Neutrophil (primary cell): ENCODE measurements around the gene ALG12.

Source experiments
- H3K27ac ChIP-seq: fragments of 200-600 bp; sonication (generic); 2 replicates; pipeline ENCODE4 v1.5.1; 2016; ENCODE audit warnings: mild to moderate bottlenecking, moderate library complexity
- H3K27me3 ChIP-seq: fragments of 200-600 bp; sonication (generic); 2 replicates; pipeline ENCODE4 v1.6.0; 2016; ENCODE audit warnings: mild to moderate bottlenecking
- H3K36me3 ChIP-seq: fragments of 200-600 bp; sonication (generic); 2 replicates; pipeline ENCODE4 v1.5.1; 2017
- H3K4me1 ChIP-seq, 2 experiments: fragments of 200-600 bp in 1 of 2; sonication (generic) in 1 of 2; 1 replicate in 1 of 2; 2 replicates in 1 of 2; pipeline versions ENCODE4 v1.5.1 to v1.6.1; 2013 to 2016; ENCODE audit warnings: low read depth in 1 of 2, low read length in 1 of 2, mild to moderate bottlenecking in 1 of 2, moderate library complexity in 1 of 2; ENCODE audit not compliant: control insufficient read depth in 1 of 2, insufficient read depth in 1 of 2
- H3K4me3 ChIP-seq, 2 experiments: fragments of 200-600 bp in 1 of 2; sonication (generic) in 1 of 2; 1 replicate in 1 of 2; 2 replicates in 1 of 2; pipeline ENCODE4 v1.5.1; 2013 to 2016; ENCODE audit warnings: low read depth in 1 of 2, low read length in 1 of 2, mild to moderate bottlenecking in 1 of 2, moderate library complexity in 1 of 2
- H3K9me3 ChIP-seq: fragments of 200-600 bp; sonication (generic); 2 replicates; pipeline ENCODE4 v1.5.1; 2016
- CTCF ChIP-seq: fragments of 200-600 bp; sonication (generic); IDR thresholded peaks from 2 replicates; pipeline ENCODE4 v1.5.1; 2016; ENCODE audit warnings: antibody characterized with exemption

The ALG12 gene

DNA sequence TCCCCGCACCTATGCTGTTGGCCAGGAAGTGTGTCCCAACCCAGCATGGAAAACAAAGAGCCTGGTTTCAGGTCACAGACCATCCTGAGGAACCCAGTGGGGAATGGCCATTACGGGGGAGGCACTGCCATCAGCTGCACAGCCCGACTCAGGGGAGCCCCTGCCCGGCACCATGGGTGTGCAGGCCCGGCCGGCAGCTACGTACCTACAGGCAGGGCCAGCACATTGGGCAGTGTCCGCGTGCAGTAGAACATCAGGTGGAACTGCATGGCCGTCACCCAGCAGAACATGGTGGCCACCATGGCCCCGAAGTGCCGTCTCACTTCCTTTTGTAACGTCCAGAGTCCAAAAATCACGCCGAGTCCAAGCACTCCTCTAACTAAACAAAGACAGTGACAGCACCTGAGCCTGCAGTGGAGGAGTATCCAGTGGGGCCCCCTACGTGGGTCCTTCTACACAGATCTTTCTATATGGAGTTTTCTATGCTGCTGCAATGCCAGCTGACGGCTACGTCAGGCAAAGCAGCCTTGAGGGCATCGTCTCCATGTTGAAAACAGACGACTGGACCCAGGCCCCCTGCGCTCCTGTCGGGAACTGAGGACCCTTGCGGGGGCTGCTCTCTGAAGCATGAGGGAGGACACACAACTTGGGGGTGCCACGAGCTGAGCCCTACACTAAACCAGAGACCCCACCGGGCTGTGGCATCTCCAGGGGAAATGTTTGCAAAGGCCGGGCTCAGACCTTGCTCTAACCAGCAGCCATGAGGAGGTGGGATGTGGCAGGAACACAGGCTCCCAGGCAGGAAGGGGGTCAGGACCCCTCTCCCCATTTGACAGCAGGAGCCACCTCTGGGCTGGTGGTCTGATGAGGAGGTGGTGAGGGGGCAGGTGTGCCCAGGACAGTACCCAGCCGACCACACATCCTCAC, 7.7 kb downstream of the ALG12 start:
- Histone ChIP-seq H3K36me3 (peaks cover 63% of the 10 kb centered on the region), H3K27ac (no peak overlapping the region), H3K9me3 (no peaks in the 10 kb centered on the region), H3K27me3 (no peaks in the 10 kb centered on the region), H3K4me3 (no peak overlapping the region), H3K4me1 (no peaks in the 10 kb centered on the region)
- no peak for TF ChIP-seq CTCF

- H3K27me3 ChIP-seq, result no peaks in the 10 kb centered on the region
- H3K9me3 ChIP-seq, result no peaks in the 10 kb centered on the region
- H3K4me1 ChIP-seq, result no peaks in the 10 kb centered on the region
- H3K36me3 ChIP-seq, result peaks cover 63% of the 10 kb centered on the region
- TF ChIP-seq CTCF, result no peak
- H3K27ac ChIP-seq, result no peak overlapping the region
- no peak overlapping the region for H3K4me3 ChIP-seq
These were observed 8.6 kb downstream of the ALG12 start for GRCh38 chr22:49909476-49910205.

DNA sequence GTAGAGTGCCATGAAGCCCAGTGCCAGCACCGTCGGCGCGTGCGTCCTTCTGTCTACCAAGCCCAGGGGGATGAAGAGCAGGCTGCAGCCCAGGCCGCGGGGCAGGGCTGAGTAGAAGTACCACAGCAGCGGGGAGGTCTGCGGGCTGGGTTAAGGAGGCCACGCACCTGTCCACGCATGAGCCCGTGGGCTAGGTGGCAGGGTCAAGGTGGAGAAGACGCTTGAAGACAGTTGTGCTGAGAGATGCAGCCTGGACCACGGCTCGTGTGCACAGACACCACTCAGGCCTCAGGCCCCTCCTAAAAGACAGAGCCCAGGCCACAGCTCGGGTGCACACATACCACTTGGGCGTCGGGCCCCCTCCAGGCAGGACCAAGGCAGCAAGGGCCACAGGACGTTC, 10.4 kb downstream of the ALG12 start:
- no peaks in the 10 kb centered on the region for H3K9me3 ChIP-seq
- no peaks in the 10 kb centered on the region for H3K4me1 ChIP-seq
- no peak overlapping the region for H3K27ac ChIP-seq
- no peak for TF ChIP-seq CTCF
- no peak overlapping the region for H3K4me3 ChIP-seq
- no peaks in the 10 kb centered on the region for H3K27me3 ChIP-seq
- H3K36me3 ChIP-seq, result peaks cover 70% of the 10 kb centered on the region

DNA sequence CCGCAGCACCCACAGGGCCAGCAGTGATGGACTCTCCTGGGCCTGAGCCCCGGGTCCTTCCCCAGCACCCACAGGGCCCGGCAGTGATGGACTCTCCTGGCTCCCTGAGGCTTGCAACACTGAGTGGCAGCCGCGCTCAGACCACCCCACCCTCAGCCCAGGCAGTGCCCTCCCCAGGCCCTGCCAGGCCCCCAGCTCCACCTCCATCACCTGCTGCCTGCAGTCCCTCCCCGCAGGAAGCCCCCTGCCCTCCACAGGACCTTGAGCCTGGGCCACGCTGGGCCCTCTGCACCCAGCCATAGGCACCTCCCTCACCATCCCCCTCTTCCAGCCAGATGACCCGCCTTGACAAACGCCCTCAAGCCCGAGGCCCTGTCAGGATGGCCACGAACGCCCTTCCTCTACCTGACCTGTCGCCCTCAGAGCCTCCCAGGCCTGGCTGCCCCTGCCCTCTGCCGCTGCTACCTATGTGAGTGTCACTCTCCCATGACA, 11.4 kb downstream of the ALG12 start:
- Histone ChIP-seq H3K27ac (no peak overlapping the region), H3K27me3 (no peaks in the 10 kb centered on the region), H3K36me3 (peaks cover 66% of the 10 kb centered on the region), H3K4me3 (no peak overlapping the region), H3K4me1 (no peaks in the 10 kb centered on the region), H3K9me3 (no peaks in the 10 kb centered on the region)
- TF ChIP-seq CTCF, result no peak

DNA sequence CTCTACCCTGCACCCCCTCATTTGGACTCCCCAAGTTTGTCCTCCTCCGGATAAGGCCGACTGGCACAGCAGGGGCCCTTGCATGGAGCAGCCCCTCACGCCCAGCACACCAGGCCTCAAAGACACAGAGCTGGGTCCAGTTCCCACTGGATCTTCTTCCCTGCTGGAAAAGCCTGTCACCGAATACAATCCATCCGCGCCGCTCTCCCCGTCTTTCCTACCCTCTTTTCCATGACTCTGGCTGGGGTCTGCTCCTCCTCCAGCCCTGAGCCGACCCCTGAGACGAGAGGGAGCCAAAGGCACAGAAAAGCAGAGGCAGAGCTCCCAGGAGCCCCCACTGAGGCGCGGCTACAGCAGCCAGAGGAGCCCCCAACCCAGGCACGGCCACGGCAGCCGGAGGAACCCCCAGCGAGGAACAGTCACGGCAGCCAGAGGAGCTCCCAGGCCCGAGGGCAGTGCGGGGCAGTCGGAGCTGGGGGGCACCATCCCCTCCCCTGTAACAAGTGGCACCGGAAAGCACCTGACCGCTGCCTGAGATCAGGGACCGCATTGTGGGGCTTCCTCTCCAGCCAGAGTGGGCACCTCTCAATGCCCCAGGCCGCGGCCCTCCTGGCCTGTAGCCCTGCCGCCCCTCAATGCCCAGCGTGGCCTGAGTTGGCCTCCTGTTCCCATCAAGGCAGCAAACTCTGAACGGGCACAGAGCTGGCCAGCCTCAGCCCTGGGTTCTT, 12.0 kb downstream of the ALG12 start:
- Histone ChIP-seq H3K27ac (no peak overlapping the region), H3K4me3 (no peak overlapping the region), H3K9me3 (no peaks in the 10 kb centered on the region), H3K36me3 (peaks cover 72% of the 10 kb centered on the region), H3K4me1 (no peaks in the 10 kb centered on the region), H3K27me3 (no peaks in the 10 kb centered on the region)
- TF ChIP-seq CTCF, result no peak
